GM18508 (cell line): ENCODE measurements around the gene ODF4.
"Not testable (repeated sequence)": the region's sequence is repeated elsewhere in the genome, so short reads cannot be mapped to it uniquely, and the experiment has no call there.

Experiments used
- ATAC-seq: cut with Tn5 transposase; IDR thresholded peaks from one replicate; pipeline ENCODE4 v1.9.1; 2021; ENCODE audit warnings: moderate number of reproducible peaks; ENCODE audit not compliant: insufficient read depth, unreplicated experiment

ODF4 gene

DNA sequence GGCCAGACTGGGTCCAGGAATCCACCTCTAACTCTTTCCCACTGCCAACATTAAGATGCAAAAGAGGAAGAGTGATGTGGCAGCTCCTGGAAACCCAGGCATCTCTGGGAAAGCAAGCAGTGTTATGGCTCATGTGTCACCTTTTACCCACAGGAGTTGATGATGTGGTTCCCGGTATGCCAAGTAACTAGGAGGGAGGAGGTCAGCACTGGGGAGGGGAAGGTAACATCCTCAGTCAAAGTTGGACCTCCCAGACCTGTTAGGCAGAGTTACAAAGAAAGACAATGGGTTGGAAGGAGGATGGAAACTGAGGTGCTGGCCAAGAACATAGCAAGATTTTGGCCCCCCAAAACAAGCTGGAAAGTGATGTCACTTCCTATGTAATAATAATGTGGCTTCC is 25.5 kb downstream of the ODF4 start:
- no peak for ATAC-seq

DNA sequence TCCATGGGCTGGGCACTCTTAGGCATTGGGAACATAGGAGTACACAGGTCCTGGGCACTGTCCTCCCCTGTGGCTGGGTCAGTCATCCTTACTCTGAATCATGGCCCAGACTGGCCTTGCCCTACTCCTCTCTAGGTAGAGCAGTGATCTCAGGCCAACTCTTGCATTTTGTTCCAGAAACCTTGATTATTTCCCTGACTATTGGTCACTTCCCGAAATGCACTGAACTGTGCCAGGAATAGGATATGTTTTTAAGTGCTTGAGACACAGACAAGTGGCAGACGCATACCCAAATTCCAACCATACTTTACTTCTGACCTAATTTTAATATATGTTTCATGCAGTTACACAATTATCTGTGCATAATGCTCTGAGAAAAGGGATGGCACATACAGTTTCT is 26.6 kb downstream of the ODF4 start:
- no peak for ATAC-seq

- no peak for ATAC-seq
Measured at GRCh38 chr17:8368193-8368592, 28.6 kb downstream of the ODF4 start.

DNA sequence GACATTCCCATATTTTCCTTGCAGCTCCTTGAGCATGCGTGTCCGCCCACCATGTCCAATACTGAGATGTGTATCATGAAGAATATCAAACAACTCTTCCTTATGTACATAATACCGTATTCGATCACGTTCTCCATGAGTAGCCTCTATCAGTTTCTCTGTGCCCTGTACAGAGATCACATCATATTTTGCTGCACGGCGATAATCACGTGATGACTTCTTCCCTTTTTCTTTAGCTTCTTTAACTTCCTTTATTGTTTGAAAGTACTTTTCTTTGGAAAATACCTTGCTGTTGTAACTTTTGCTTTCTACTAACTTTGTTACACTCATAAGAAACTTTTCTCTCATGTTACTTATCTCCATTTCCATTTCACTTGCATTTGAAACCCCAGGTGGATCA is 30.3 kb downstream of the ODF4 start:
- ATAC-seq, result no peak

DNA sequence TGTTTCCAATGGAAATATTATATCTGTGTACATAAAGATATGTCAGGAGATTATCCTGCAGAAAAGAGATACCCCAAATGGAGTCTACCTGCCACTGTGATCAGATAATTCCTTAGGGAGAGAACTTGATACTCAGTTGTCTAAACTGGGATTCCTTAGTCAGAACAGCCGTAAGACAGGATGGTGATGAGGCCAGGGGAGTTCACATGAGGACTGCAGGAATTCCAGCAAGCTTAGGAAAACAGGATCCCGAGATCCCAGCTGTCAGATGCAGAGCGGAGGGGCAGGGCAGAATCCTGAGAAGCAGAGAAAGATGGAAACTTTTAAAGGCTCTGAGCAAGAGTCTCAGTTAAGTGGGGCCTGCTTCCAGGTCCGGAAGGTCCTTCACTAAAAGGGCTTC is 32.1 kb downstream of the ODF4 start:
- no peak for ATAC-seq

DNA sequence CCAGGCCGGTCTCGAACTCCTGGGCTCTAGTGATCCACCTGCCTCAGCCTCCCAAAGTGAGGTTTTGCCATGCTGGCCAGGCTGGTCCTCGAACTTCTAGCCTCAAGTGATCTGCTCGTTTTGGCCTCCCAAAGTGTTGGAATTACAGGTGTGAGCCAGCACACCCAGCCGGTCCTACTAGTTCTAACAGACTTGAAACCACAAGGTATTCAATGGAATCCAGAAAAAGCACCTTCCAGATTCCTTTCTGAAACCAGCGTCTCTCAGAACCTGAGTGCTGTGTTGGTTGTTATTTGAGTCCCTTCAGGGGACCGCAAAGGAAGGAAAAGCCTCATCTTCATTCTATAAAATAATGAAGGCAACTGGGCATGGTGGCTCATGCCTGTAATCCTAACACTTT is 32.8 kb downstream of the ODF4 start:
- no peak for ATAC-seq

DNA sequence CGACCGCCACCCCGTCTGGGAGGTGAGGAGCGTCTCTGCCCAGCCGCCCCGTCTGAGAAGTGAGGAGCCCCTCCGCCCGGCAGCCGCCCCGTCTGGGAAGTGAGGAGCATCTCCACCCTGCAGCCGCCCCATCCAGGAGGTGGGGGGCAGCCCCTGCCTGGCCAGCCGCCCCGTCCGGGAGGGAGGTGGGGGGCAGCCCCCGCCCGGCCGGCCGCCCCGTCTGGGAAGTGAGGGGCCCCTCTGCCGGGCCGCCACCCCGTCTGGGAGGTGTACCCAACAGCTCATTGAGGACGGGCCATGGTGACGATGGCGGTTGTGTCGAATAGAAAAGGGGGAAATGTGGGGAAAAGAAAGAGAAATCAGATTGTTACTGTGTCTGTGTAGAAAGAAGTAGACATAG is 34.2 kb downstream of the ODF4 start:
- not testable (repeated sequence) for ATAC-seq

DNA sequence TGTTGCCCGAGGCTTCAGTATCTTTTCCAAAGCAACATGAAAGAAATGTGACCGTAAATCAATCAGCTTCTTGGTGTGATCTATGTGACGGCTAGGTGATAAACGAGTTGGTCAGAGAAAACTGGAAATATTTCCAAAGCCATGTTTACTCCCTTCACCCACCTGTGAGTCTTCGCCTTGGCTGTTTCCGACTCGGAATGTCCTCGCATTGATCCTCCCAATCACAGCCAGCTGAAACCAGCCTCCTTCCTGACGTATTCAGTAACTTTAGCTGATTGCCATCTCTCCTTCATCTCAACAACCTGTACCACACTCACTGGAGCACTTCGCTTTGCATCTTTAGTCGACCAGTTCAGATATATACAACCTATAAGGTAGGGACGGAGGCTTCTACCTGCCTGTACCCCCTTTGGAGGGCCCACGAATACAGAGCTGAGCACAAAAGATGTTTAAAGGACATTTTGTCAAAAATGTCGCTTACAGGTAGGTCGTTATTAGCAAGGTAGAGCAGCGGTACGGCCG is 36.2 kb downstream of the ODF4 start:
- no peak for ATAC-seq

- no peak for ATAC-seq
Measured at GRCh38 chr17:8376271-8377067, 36.8 kb downstream of the ODF4 start, which contains the start of gene KRABD2. TSS of gene KRABD2 (minus strand) at chr17:8376704.

GRCh38 chr17:8377422-8377821 is 37.8 kb downstream of the ODF4 start:
- ATAC-seq, result no peak

DNA sequence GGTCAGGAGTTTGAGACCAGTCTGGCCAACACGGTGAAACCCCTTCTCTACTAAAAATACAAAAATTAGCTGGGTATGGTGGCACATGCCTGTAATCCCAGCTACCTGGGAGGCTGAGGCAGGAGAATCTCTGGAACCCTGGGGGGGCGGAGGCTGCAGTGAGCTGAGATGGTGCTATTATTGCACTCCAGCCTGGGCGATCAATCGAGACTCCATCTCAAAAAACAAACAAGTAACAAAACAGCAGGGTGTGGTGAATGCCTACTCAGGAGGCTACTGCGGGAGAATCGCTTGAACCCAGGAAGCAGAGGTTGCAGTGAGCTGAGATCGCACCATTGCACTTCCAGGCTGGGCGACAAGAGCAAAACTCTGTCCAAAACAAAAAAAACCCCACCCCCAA is 38.5 kb downstream of the ODF4 start:
- ATAC-seq, result not testable (repeated sequence)

GRCh38 chr17:8380049-8380448 is 40.4 kb downstream of the ODF4 start:
- no peak for ATAC-seq

DNA sequence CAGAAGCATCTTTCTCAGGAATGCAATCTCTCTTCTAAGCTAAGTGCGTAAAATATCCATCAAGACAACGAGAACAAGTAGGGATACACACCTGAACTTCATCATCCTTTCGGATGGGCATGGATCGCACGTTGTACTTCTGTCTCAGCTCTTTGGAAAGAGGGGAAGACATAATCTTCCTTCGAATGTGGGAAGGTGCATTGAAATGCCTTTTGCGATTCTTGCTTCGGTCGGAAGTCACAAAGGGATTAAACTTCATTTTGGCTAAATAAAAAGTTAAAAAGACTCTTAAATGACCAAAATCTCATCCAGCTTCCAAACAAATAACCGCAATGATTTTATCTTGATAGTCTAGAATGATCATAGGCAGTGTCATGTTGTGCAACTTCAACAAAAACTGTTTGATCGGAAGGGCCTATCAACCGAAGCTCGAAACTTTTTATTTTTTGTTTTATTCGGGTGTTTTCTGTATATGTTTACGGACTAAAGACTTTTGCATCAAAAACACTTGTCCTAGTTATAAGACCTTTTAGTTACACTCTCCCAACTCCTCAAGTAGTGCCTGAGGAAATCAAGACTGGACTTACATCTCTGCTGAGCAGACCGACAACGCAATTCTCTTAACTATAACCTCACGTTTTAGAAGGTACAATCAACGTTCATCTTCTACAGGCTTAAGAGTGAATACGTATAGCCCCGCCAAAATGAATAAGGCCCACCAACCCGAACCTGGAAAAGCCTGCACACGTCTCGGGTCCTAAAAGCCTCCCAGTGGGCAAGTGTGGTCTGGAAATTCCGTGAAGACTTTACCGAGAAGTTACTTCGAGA is 42.6 kb downstream of the ODF4 start:
- ATAC-seq, result no peak

DNA sequence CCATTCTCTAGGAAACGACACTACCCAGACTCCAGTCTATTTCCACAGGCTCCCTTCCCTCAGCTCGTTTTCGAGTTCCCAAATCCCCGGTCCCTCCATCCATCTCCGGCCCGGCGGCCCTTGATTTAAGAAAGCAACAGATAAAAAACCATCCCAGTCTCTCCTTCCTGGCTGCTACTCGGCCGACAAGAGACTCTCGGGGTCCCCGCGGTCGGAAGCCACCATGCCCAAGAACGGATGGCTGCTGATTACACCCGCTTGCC is 43.2 kb downstream of the ODF4 start:
- no peak for ATAC-seq

- ATAC-seq, result peak; percentile 81
Measured at GRCh38 chr17:8383143-8383822, 43.6 kb downstream of the ODF4 start, which contains the start of gene RPL26. TSS of gene RPL26 (minus strand) at chr17:8383193. CDS start at chr17:8382310, 883 bp downstream.

DNA sequence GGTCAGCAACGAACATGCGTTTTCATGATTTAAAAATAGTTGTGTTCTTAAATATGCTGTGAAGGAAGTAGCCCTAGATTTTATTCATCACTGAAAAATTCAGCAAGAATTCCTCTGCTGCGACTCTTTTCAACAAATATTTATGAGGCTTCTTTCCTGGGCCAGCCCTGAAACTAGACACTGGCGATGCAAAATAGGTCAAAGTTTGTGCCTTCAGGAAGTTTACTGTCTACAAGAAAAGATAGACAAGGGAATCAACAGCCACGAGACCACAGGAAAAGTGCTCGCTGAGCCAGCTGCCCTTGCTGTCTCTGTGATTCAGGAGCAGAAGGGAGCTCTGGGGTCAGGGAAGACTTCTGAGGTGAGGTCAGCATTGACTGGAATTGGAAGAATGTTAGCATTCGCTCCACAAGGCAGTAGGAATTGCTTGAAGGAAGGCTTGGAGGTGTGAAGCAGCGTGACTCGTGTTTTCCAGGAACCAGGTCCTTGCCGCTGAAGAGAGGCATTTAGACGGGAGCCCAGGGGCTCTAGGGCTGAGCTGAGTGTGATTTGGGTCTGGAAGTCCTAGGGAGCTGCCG is 45.2 kb downstream of the ODF4 start:
- no peak for ATAC-seq

DNA sequence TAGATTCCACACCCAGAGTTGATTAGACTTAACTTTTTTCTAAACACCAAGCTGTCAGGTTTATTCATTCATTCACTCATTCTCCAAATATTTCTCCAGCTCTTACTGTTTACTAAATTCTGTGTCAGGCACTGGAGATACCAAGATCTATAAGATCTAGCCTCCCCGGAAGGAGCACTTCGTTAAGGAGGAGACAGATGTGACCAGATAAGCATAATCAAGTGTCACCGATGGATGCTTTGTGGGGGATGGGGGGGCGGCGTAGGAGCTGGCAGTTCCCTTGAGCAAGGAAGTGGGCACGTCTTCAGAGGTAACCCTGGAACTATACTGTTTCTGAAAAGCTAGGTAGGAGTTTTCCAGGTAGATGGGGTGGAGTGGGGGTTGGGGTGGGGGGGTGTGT is 47.2 kb downstream of the ODF4 start:
- ATAC-seq, result no peak

- ATAC-seq, result no peak
Measured at GRCh38 chr17:8387914-8388651, 48.4 kb downstream of the ODF4 start.

GRCh38 chr17:8391711-8392110 is 52.1 kb downstream of the ODF4 start:
- no peak for ATAC-seq

GRCh38 chr17:8392274-8392673 is 52.6 kb downstream of the ODF4 start:
- ATAC-seq, result no peak
